WI38 (cell line): ENCODE results near the gene PROX1.

Experiments
- H3K4me3 ChIP-seq: 2 replicates; pipeline ENCODE4 v1.5.1; 2011; ENCODE audit warnings: low read depth, mild to moderate bottlenecking, control low read depth, low read length
- CTCF ChIP-seq: IDR thresholded peaks from 2 replicates; pipeline ENCODE4 v1.5.1; 2012; ENCODE audit warnings: low read depth, mild to moderate bottlenecking, control low read depth, low read length

Gene PROX1

DNA sequence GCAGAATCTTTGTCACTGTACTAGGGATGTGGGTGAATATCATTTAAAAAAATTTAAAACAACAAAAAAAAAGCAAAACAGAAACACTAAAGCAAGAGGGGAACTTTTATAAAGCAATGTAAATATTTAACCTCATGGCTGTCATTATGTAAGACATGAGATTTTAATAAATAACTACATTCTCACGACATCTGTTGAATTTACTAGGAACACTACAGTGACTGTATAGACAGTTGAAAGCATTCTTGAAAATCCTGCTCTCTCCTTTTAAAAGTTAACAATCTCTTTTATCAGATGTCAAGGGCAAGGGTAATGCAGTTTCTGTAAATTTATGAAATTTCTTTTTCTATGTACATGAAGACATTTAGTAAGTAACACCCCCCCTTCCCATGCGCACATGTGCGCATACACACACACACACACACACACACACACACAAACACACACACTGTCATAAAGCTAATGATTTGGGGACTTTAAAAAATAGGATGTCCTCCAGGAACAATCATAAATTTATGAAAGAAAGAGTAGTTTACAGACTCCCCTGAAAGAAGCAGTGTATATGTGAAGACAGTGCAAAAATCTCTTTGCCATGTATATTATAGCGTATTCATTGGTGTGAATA, 51.7 kb downstream of the PROX1 start:
- H3K4me3 ChIP-seq = no peak overlapping the region
- TF ChIP-seq CTCF = no peak

DNA sequence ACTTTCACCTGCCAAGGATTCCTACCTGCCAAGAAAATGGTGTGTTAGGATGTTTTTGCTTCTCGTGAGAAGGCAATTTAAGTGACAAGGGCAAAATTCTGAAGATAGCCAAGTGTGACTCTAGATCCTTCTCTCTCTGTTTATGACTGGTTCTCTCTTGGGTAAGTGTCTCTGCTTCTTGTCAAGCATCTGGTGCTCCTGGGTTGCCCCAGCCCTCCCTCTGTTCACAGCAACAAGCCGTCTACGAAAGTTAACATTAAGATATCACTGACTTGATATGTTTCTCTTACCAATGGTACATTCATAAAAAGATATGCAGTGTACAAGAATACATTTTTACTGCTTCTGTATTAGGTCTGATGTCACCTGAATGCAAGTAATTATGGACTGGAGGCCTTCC, 55.4 kb downstream of the PROX1 start:
- no peak for TF ChIP-seq CTCF
- no peak overlapping the region for H3K4me3 ChIP-seq

GRCh38 chr1:214044438-214045214, 56.9 kb downstream of the PROX1 start:
- H3K4me3 ChIP-seq = no peak overlapping the region
- no peak for TF ChIP-seq CTCF

DNA sequence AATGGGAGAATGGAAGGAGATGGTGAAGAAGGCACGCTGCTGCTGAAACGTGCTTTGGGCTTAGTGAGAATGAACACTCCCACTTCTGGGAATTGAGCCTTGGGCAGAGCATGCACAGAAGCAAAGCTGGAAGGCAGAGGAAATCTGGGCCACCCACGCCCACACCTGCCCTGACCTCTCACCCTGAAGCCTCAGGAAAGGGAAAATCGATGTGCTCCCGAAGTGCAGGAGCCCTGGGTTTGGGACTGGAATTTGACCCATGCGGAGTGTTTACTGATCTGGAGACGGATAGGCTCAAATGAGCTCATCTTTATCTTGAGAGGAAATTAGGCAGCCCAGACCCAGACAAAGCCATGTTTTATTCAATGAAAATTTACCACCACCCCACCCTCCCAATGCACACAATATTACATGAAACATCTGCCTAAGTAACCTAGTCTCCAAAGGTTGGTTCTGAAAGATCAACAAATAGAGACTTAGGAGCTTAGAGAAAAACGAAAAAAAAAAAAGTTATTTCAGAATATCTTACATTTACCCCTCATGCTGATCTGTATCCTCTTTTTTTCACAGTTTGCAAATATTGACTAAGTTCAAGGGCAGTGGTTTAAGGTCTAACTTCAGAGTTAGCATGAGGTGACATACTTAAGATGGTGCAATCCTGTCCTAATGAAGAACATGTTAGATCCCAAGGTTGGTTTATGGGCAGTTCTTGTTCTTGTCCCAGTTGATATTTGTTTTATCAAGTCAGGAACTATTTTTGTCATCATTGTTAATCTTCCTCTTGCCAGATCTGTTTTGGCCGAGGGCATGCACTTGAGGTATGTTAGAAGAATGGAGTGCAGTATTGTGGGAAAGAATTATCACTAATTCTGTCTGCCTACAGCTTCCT, 63.0 kb downstream of the PROX1 start:
- no peak for TF ChIP-seq CTCF

DNA sequence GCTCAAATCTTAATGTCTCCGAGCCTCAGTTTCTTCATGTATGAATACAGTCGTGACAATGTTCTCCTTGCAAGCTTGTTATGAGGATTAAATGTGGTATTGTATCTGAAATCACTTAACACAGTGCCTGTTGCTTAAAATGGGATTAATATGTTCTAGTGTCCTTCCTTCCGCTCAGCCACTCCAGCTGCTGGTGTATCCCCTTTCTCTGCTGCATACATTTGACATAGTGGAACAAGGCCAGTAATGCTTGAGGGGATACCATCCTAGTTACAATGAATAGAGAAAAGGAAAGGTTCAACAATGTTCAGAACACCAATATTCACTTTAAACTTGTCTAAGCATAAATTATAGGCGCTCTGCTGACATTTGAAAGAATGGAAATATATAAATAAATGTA, 64.0 kb downstream of the PROX1 start:
- H3K4me3 ChIP-seq = no peak overlapping the region

More for the DNA sequence above, 63.0 kb downstream of the PROX1 start:
- no peak overlapping the region for H3K4me3 ChIP-seq

DNA sequence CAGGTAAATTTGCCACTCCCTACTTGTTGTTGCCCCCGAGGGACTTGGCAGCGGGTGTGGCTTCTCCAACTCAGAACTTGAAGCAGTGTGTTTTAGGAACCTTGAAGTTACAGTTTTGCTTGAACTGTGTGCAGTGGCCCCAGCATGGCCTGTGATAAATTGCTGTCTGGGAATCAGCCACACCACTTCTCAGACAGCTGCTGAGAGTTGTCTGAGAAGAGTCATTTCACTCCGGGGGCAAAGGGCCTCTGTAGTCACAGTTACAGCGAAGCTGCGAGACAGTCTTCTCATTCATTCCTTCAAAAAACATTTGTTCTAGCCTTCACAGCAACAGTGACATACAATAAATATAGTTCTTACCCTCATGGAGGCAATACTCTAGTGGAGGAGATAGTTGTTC, 70.3 kb downstream of the PROX1 start:
- H3K4me3 ChIP-seq = no peak overlapping the region
- TF ChIP-seq CTCF = no peak

More for the DNA sequence above, 64.0 kb downstream of the PROX1 start:
- TF ChIP-seq CTCF = no peak

GRCh38 chr1:214066190-214066589, 78.4 kb downstream of the PROX1 start:
- no peak for TF ChIP-seq CTCF
- no peak overlapping the region for H3K4me3 ChIP-seq
